HCT116 (cell line): ENCODE data around the gene PHF21B.

Experiments used
- CEBPB ChIP-seq: IDR thresholded peaks from 2 replicates; pipeline ENCODE4 v1.6.1; 2012; ENCODE audit warnings: low read depth
- CTCF ChIP-seq, 3 experiments: fragments of 200-600 bp in 1 of 3; sonication (generic) in 1 of 3; IDR thresholded peaks in 2 of 3; conservative IDR thresholded peaks in 1 of 3; 2 replicates each; pipeline ENCODE4 v1.5.1; 2012 to 2017; ENCODE audit warnings: low read depth in 2 of 3, low read length in 2 of 3, antibody characterized with exemption in 1 of 3, borderline replicate concordance in 1 of 3, control low read depth in 1 of 3, mild to moderate bottlenecking in 1 of 3, mixed read lengths in 1 of 3, mixed run types in 1 of 3, moderate library complexity in 1 of 3; ENCODE audit not compliant: insufficient read depth in 1 of 3
- EGR1 ChIP-seq: IDR thresholded peaks from 2 replicates; pipeline ENCODE4 v1.6.1; 2012; ENCODE audit warnings: low read depth
- EZH2 ChIP-seq: fragments of 200-600 bp; sonication (generic); IDR thresholded peaks from 2 replicates; pipeline ENCODE4 v1.6.1; 2017; ENCODE audit warnings: antibody characterized with exemption, mixed run types
- EZH2phosphoT487 ChIP-seq: fragments of 200-600 bp; IDR thresholded peaks from 2 replicates; pipeline ENCODE4 v1.6.1; 2018; ENCODE audit warnings: antibody characterized with exemption, borderline replicate concordance
- JUND ChIP-seq: IDR thresholded peaks from 2 replicates; pipeline ENCODE4 v1.6.1; 2012
- MAX ChIP-seq: IDR thresholded peaks from 2 replicates; pipeline ENCODE4 v1.6.1; 2012
- POLR2A ChIP-seq: IDR thresholded peaks from 2 replicates; pipeline ENCODE4 v1.7.0; 2011; ENCODE audit warnings: borderline replicate concordance; ENCODE audit not compliant: insufficient read depth, insufficient read length; ENCODE audit errors: extremely low read depth
- POLR2AphosphoS5 ChIP-seq: IDR thresholded peaks from 2 replicates; pipeline ENCODE4 v1.6.1; 2011; ENCODE audit warnings: mild to moderate bottlenecking, low read depth, low read length, moderate library complexity
- TCF7L2 ChIP-seq: IDR thresholded peaks from 2 replicates; pipeline ENCODE4 v1.7.0; 2011; ENCODE audit warnings: borderline replicate concordance, inconsistent platforms; ENCODE audit not compliant: insufficient read depth, insufficient read length; ENCODE audit errors: extremely low read depth
- ZBTB33 ChIP-seq: IDR thresholded peaks from 2 replicates; pipeline ENCODE4 v1.6.1; 2011; ENCODE audit warnings: mild to moderate bottlenecking, low read length, moderate library complexity; ENCODE audit not compliant: insufficient replicate concordance; ENCODE audit errors: extremely low read depth

DNA sequence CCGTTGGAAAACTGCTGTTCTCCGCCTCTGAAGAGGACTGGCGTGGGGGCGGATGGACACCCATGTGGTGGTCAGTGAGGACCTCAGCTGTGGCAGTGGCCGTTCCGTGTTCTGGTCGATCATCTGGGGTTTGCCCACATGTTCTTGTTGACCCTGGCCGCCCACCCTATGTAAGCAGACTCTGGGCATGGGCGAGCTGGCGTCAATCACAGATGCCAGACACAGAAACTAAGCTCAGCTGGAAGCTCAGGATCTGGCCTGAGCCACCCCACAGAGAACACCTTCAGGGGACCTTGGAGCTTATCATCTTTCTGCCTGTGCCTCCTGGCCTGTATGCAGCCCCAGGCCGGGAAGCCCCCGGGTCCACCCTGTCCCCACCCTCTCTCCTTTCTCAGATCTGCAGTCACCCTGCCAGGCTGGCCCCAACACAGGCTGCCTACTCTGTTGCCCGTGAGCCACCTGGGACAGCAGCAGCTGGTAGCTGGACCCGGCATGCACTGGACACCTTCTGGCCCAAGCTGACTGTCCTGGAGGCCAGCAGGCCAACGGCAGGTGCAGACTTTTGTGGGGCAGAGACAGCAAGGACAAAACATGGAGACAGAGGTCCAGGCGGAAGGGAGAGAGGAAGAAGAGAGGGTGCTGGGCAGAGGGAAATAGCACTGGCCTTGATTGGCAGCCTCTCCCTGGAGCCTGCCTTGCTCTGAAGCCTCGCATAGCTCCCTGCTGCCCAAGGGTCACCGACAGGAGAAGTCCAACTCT lies 91.5 kb downstream of the PHF21B start:
- no peak for TF ChIP-seq POLR2A
- TF ChIP-seq EZH2phosphoT487: no peak
- no peak for TF ChIP-seq EGR1
- TF ChIP-seq EZH2: no peak
- no peak for TF ChIP-seq CTCF (IDR thresholded peaks at IDR 0.05 in 2 of 3, conservative IDR thresholded peaks at IDR 0.05 in 1 of 3; ENCODE audit: borderline replicate concordance in 1 of 3, insufficient read depth in 1 of 3, low read depth in 2 of 3, low read length in 2 of 3)
- TF ChIP-seq JUND: no peak
- no peak for TF ChIP-seq TCF7L2
- TF ChIP-seq POLR2AphosphoS5: no peak
- no peak for TF ChIP-seq MAX
- TF ChIP-seq ZBTB33: no peak
- TF ChIP-seq CEBPB: no peak
